ENCODE data around the gene GCNA. TPM values are rescaled to one million over a fixed set of nuclear protein-coding genes. Genes with fewer than 3 reads are reported as not detected.

The GCNA gene
- total and polyA plus RNA-seq, 10 of the 15 experiments (the other 5 are each of a cell fraction or from before 2014, with no cell fraction given): 0.37 to 1.6 (median 0.90) TPM

- no peak for TF ChIP-seq E4F1 (IDR thresholded peaks at IDR 0.05; ENCODE audit: borderline replicate concordance, partially characterized antibody)
- TF ChIP-seq MXI1 (IDR thresholded peaks at IDR 0.05; ENCODE audit: low read depth, low read length): 0 out of 2 replicates have a peak, but pooled peaks have one; percentile 31
- no peak for TF ChIP-seq ZNF592 (IDR thresholded peaks at IDR 0.05)
- TF ChIP-seq ELK1 (IDR thresholded peaks at IDR 0.05; ENCODE audit: low read depth, low read length): no peak
Measured at GRCh38 chrX:71637848-71638247, 59.6 kb downstream of the GCNA start (continued).
